ENCODE measurements around the gene MYO9B. TPM values are rescaled to one million over a fixed set of nuclear protein-coding genes. Genes with fewer than 3 reads are reported as not detected.
A peak's percentile ranks its signal among the peaks of the same experiment; 100 is the strongest.
"Not testable (repeated sequence)": the region's sequence is repeated elsewhere in the genome, so short reads cannot be mapped to it uniquely, and the experiment has no call there.

The MYO9B gene
- total RNA-seq, 3 donors from 2014 or later (not counting 1 experiment from before 2014, with no cell fraction given), result 321 to 378 (median 365) TPM

- Histone ChIP-seq H3K36me3 (ENCODE audit: control insufficient read depth, insufficient read depth, low read length) (peaks cover 81% of the 10 kb centered on the region), H3K4me3 (ENCODE audit: low read length) (no peak overlapping the region), H3K27ac (ENCODE audit: low read length) (no peak overlapping the region), H3K4me1 (ENCODE audit: control insufficient read depth, insufficient read depth, low read length) (peaks cover 4% of the 10 kb centered on the region), H3K27me3 (ENCODE audit: control insufficient read depth, insufficient read depth, low read length) (no peaks in the 10 kb centered on the region), H3K9me3 (ENCODE audit: control insufficient read depth, insufficient read depth, low read length) (no peaks in the 10 kb centered on the region)
- no peaks in the 10 kb centered on the region for H3K27me3 Mint-ChIP-seq (ENCODE audit: low read depth in 2 of 2)
- no peaks in the 10 kb centered on the region for H3K4me1 Mint-ChIP-seq
- H3K27ac Mint-ChIP-seq, result no peak overlapping the region
- H3K9me3 Mint-ChIP-seq, result no peaks in the 10 kb centered on the region
- no peak for ATAC-seq
- no peak overlapping the region for H3K4me3 Mint-ChIP-seq
- intact Hi-C loops (cut with micrococcal nuclease), result no loop called here
- no peak for TF ChIP-seq CTCF (IDR thresholded peaks at IDR 0.05)
- peaks cover 7% of the 10 kb centered on the region for H3K36me3 Mint-ChIP-seq
- 97% methylated on average over 15 of the region's 15 CpGs for WGBS (ENCODE audit: insufficient coverage)
- no peak for DNase-seq
Observed at GRCh38 chr19:17158584-17158983, 83.0 kb downstream of the MYO9B start.

- peaks cover 11% of the 10 kb centered on the region for H3K36me3 Mint-ChIP-seq
- DNase-seq (no peak), ATAC-seq (no peak)
- H3K27ac ChIP-seq (ENCODE audit: low read length), result no peak overlapping the region
- no peak overlapping the region for H3K4me3 Mint-ChIP-seq
- no peaks in the 10 kb centered on the region for H3K27me3 Mint-ChIP-seq (ENCODE audit: low read depth in 2 of 2)
- H3K36me3 ChIP-seq (ENCODE audit: control insufficient read depth, insufficient read depth, low read length), result peaks cover 79% of the 10 kb centered on the region
- peaks cover 4% of the 10 kb centered on the region for H3K4me1 ChIP-seq (ENCODE audit: control insufficient read depth, insufficient read depth, low read length)
- no peak overlapping the region for H3K27ac Mint-ChIP-seq
- H3K9me3 Mint-ChIP-seq, result no peaks in the 10 kb centered on the region
- intact Hi-C loops (cut with micrococcal nuclease), result no loop called here
- H3K27me3 ChIP-seq (ENCODE audit: control insufficient read depth, insufficient read depth, low read length), result no peaks in the 10 kb centered on the region
- no peaks in the 10 kb centered on the region for H3K9me3 ChIP-seq (ENCODE audit: control insufficient read depth, insufficient read depth, low read length)
- no peaks in the 10 kb centered on the region for H3K4me1 Mint-ChIP-seq
- no peak for TF ChIP-seq CTCF (IDR thresholded peaks at IDR 0.05)
- no peak overlapping the region for H3K4me3 ChIP-seq (ENCODE audit: low read length)
- 90% methylated on average over 9 of the region's 9 CpGs for WGBS (ENCODE audit: insufficient coverage)
Observed at GRCh38 chr19:17159466-17160393, 84.2 kb downstream of the MYO9B start.

- no peak overlapping the region for H3K27ac Mint-ChIP-seq
- peaks cover 11% of the 10 kb centered on the region for H3K36me3 Mint-ChIP-seq
- H3K27me3 Mint-ChIP-seq (ENCODE audit: low read depth in 2 of 2), result no peaks in the 10 kb centered on the region
- intact Hi-C loops (cut with micrococcal nuclease), result no loop called here
- no peak overlapping the region for H3K4me3 Mint-ChIP-seq
- WGBS (ENCODE audit: insufficient coverage), result 87% methylated on average over 18 of the region's 18 CpGs
- DNase-seq (peak in 1 of 2 donors; percentile 63), ATAC-seq (peak in 2 of 3 donors; percentile 29 to 50)
- TF ChIP-seq CTCF (IDR thresholded peaks at IDR 0.05), result no peak
- no peaks in the 10 kb centered on the region for H3K27me3 ChIP-seq (ENCODE audit: control insufficient read depth, insufficient read depth, low read length)
- no peaks in the 10 kb centered on the region for H3K9me3 ChIP-seq (ENCODE audit: control insufficient read depth, insufficient read depth, low read length)
- H3K4me1 ChIP-seq (ENCODE audit: control insufficient read depth, insufficient read depth, low read length), result peaks cover 4% of the 10 kb centered on the region
- no peak overlapping the region for H3K27ac ChIP-seq (ENCODE audit: low read length)
- H3K4me1 Mint-ChIP-seq, result no peaks in the 10 kb centered on the region
- no peak overlapping the region for H3K4me3 ChIP-seq (ENCODE audit: low read length)
- H3K9me3 Mint-ChIP-seq, result no peaks in the 10 kb centered on the region
- H3K36me3 ChIP-seq (ENCODE audit: control insufficient read depth, insufficient read depth, low read length), result peaks cover 75% of the 10 kb centered on the region
Observed at GRCh38 chr19:17160908-17161307, 85.3 kb downstream of the MYO9B start.

- peaks cover 11% of the 10 kb centered on the region for H3K36me3 Mint-ChIP-seq
- H3K27me3 ChIP-seq (ENCODE audit: control insufficient read depth, insufficient read depth, low read length); H3K4me1 ChIP-seq (ENCODE audit: control insufficient read depth, insufficient read depth, low read length); DNase-seq; ATAC-seq; H3K27ac ChIP-seq (ENCODE audit: low read length); H3K9me3 ChIP-seq (ENCODE audit: control insufficient read depth, insufficient read depth, low read length); H3K4me1 Mint-ChIP-seq; H3K4me3 Mint-ChIP-seq; H3K27me3 Mint-ChIP-seq (ENCODE audit: low read depth in 2 of 2); H3K4me3 ChIP-seq (ENCODE audit: low read length); intact Hi-C loops (cut with micrococcal nuclease); H3K9me3 Mint-ChIP-seq; H3K27ac Mint-ChIP-seq: not testable (repeated sequence)
- peaks cover 68% of the 10 kb centered on the region for H3K36me3 ChIP-seq (ENCODE audit: control insufficient read depth, insufficient read depth, low read length)
- WGBS (ENCODE audit: insufficient coverage), result 98% methylated on average over 14 of the region's 14 CpGs
Observed at GRCh38 chr19:17162131-17162530, 86.6 kb downstream of the MYO9B start.
